GM21390 (cell line): ENCODE measurements around the gene SREK1.

ENCODE experiments used
- ATAC-seq: cut with Tn5 transposase; IDR thresholded peaks from one replicate; pipeline ENCODE4 v1.9.1; 2021; ENCODE audit not compliant: unreplicated experiment

SREK1 gene

GRCh38 chr5:66161356-66161755 is 17.3 kb downstream of the SREK1 start:
- no peak for ATAC-seq

DNA sequence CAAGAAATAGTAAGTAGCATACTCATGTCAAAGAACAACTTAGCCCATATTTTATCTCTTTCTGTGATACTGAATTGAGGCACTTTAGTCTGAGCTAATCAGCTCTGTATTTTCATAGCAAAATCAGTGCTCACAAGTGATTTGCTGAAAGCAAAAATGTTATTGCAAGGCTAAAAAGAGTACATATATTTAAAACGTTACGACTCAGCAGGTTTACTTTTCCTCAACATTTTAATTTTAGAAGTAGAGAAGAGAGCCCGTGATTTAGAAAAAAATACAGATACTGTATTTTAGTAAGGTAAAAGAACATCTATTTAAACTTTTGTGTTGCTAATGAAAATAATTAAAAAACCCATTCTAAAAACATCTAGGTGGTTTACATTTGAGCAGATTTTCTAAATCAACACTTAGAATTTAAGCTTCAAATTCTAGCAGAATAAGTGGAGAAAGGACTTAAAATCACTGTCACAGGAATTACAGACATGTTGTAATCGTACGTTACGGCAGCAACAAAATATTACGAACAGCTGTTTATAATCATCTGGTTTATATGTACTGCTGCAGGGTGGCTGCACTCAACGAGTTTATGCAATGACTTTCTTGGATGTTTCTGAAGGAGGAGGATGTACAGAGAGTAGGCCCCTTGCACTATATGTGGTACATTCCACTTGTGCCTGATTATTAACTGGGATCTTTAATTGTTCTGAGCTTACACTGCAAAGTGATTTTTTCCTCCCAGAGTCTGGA is 20.1 kb downstream of the SREK1 start:
- no peak for ATAC-seq

DNA sequence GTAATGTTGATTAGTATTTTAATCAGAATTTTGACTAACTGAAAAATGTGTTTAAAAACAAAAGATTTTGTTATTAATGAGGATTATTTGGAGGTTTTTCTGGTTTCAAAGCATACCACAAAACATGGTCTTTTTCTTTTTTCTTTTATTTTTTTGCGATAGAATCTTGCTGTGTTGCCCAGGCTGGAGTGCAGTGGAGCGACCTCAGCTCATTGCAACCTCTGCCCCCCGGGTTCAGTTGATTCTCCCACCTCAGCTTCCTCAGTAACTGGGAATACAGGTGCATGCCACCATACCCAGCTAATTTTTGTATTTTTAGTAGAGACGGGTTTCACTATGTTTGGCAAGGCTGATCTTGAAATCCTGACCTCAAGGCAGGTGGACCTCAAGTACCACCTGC is 24.1 kb downstream of the SREK1 start:
- ATAC-seq = no peak

- no peak for ATAC-seq
Observed at GRCh38 chr5:66169534-66169933, 25.4 kb downstream of the SREK1 start.

- no peak for ATAC-seq
Observed at GRCh38 chr5:66170195-66170919, 26.3 kb downstream of the SREK1 start.

- ATAC-seq = peak; percentile 66
Observed at GRCh38 chr5:66171349-66172344, 27.5 kb downstream of the SREK1 start.

DNA sequence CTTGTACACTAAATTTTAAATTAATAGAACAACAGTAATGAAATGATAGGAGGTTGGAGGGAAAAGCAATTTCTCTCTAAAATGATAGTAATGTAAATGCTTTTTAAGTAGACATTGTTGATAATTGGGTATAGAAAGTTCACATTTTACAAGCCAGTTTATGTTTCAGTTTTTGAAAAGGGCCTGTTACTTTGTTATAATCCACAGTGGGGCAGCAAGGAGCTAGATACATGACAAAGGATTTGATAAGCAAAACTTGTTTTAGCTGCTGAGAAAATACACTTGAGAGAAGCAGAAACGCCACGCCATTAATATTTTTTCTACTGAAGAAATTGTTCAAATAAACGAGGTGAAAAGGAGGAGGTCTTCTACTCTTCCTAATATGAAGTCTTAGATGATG is 30.2 kb downstream of the SREK1 start:
- ATAC-seq = no peak

DNA sequence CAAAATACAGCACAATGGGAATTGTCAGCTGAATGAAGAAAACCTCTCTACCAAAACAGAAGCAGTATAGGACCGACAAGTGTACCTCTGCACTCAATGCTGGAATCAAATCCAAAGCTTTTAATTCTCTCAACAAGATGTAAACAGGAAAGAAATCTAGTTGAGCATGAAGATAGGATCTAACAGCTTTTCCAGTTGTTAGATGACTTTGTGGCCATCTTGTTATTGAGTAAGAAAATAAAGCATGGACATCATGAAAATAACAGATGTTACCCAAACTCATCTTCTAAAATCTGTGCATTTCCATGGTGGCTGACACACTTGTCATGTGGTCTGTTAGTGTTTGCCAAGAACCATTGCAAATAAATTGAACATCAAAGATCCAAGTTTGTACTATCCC is 34.7 kb downstream of the SREK1 start:
- ATAC-seq = no peak

DNA sequence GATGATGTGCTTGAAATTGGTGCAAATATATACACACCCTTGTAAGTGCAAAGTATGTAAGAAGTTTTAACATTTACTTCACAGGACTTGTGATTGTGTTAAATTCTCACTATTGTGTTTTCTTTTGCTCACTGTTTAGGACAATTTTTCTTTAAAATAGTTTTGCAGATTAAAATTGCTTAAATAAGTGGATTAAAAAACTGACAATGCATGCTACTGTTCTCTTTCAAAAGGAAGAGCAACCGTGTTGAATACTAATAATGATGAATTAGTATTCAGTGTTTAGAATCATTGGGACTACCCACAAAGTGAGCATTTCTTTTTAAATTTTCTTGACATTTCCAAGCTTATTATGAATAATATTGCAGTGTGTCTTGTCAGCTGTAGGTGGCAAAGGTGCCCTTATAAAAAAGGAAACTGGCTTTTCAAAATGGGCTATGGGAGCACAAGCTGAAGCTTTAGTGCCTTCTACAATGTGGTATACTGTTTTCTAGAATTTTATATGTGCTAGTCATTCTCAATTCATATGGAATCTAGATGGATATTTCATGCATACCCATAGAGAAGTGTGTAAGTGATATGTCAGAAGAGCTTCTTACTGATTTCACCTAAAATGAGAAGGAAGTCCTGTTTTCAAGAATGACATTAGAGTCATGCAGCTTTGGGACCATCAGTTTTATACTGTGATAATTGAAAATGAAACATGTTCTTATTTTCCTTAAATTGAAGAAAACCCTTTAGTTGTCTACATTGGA is 35.4 kb downstream of the SREK1 start:
- no peak for ATAC-seq

DNA sequence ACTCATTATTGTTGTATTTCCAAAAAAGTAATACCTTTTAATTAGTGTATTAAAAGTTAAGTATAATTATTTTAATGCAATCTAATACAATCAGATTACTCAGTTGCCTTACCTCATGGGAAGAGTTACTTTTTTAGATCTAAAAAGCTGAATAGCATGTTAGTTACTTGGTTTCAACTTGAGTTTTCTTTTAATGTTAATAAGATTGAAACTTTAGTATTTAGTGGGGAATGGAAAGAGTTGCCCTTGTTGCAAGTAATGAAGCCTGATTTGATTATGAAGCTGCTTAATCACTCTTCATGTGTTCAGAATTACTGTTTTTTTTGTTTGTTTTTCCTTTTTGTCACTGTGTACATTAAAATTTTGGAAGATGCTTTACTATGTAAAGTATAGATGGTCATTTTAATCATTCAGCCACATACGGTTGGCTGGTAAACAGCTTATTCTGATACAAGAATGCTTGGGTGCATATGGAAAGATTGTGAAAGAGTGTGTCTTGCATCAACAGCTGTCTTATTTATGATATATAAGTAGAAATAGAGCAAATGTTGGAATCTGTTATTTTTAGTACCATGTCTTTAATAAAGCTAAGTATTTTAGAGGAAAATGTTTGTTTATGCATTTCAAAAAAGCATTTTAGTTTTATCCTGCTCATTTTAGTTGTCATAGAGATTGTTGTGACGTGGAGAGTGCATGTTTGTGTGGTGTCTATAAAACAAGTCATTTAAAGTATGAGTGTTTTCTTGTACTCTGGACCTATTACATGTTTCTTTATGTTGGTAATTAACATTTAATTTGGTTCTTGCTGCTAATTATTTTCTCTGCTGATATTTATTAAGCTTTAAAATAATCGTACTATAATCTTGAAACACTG is 36.4 kb downstream of the SREK1 start:
- ATAC-seq = no peak

DNA sequence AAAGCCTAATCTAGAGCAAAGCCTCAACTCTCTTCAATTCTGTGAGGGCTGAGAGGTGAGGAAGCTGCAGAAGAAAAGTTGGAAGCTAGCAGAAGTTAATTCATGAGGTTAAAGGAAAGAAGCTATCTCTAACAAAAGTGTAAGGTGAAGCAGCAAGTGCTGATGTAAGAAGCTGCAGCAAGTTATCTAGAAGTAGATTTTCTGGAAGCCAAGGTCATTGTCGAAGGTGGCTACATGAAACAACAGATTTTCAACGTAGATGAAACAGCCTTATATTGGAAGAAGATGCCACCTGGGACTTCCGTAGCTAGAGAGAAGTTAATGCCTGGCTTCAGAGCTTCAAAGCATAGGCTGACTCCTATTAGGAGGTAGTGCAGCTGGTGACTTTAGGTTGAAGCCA is 42.0 kb downstream of the SREK1 start:
- ATAC-seq = no peak

GRCh38 chr5:66193419-66193818 is 49.3 kb downstream of the SREK1 start:
- ATAC-seq = no peak

- no peak for ATAC-seq
Observed at GRCh38 chr5:66197764-66198405, 53.8 kb downstream of the SREK1 start.

DNA sequence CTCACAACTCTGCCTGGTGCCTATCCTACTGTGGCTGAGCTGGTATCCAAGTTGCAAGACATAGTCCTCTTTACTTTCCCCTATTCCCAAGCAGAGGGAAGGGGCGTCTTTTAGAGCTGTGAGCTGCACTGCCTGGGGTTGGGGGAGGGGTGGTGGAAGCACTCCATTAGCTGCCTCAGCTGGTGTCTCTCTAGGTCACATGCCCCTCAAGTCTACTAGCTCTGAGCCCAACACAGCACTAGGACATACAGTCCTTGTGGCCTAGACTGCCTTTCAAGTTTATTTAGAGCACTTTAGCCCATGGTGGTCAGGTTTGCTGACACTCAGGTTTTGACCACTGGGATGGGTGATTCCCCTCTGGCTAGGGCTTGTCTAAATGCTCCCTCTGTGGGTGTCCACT is 54.7 kb downstream of the SREK1 start:
- ATAC-seq = no peak

GRCh38 chr5:66203531-66203930 is 59.4 kb downstream of the SREK1 start:
- ATAC-seq = no peak

- no peak for ATAC-seq
Observed at GRCh38 chr5:66206465-66206864, 62.4 kb downstream of the SREK1 start.

DNA sequence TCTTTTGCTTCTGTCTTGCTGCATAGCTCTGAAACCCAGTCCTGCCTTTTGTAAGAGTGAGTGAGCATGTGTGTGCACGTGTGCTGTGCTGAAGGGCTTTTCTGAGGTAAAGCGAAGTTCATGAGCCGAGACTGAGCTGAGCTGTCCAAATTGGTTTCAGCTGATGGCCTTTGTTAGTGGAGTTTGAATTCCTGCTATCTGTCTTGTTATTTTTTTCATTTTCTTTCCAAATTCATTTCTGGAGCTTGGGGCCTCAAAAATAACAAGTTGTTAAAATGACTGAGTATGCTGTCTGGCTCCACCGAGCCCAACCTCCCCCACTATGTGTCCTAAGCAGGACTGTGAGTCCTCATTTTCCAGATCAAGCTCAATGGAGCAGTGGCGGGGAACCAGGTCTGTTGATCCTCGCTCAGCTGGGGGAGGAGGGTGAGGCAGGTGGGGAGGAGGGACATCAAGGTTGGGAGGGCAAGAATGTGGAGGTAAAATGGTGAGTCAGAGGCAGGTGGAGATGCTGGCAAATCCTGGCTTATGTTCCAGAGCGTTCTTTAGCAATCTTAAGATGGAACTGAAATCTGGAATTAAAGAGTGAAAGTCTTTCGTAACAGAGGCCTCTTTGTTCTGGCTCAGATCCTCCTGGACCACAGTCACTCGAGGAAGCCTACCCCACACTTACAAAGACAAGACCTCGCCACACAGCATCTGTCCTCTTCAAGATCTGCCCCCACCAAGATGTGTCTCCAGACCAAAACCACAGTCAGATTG is 63.9 kb downstream of the SREK1 start:
- no peak for ATAC-seq

GRCh38 chr5:66209350-66209749 is 65.2 kb downstream of the SREK1 start:
- ATAC-seq = no peak

- no peak for ATAC-seq
Observed at GRCh38 chr5:66209794-66210193, 65.7 kb downstream of the SREK1 start.
